NCI-H187 (cell line): ENCODE results near the gene OR52N1.

Source experiments
- DNase-seq, 2 experiments: peaks; one replicate each; lab custom pipeline; 2025; lab: John Stamatoyannopoulos, UW

The OR52N1 gene

DNA sequence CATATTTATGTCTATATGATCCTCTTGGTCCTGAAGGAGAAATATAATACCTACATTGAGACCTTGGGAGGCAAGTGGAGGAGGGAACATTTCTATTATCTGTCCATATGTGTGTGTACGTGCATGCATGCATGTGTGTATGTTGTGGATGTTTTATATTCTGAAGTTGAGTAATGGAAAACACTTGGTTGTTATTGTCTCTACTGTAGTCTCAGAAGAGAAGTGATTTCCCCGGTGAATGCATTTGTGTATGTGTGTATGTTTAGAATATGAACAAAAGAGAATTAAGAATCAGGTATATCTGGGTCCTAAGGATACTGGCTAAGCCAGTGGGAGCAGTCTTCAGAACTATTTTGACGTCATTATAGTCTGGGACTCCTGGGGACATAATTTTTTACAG is at the start of gene OR52N1:
TSS of gene OR52N1 (minus strand) at position 101 of the 400 bp plus-strand sequence. CDS start 2,449 bp downstream, outside the sequence.
- DNase-seq, result no peak

DNA sequence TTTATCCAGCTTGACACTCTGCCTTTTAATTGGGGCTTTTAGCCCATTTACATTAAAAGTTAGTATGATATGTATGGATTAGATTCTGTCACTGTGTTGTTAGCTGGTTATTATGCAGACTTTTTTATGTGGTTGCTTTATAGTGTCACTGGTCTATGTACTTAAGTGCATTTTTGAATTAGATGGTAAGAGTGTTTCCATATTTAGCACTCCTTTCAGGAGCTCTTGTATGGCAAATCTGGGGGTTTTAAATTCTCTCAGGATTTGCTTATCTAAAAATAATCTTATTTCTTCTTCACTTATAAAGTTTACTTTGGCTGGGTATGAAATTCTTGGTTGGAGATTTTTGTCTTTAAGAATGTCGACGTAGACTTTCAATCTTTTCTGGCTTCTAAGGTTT is 46.6 kb upstream of the OR52N1 start:
- no peak for DNase-seq

DNA sequence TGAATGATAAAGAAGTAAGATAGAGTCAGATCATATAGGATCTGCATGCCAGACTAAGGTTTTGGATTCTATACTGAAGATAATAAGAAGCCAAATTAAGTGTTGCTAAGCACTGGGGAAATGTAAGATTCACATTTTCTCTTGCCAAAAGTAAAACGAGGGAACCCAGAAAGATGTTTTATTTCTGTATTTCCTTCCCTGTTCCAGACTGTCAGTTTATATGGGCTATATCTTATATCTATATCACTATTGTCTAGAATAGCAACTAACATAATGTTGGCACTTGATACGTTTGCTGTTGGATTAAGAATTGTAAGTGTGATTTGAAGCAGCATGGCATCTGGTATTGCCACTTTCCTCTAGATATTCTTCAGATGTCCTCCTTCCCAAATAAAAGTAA is 42.4 kb upstream of the OR52N1 start:
- no peak for DNase-seq

GRCh38 chr11:5831196-5831829 is 40.2 kb upstream of the OR52N1 start:
- no peak for DNase-seq

DNA sequence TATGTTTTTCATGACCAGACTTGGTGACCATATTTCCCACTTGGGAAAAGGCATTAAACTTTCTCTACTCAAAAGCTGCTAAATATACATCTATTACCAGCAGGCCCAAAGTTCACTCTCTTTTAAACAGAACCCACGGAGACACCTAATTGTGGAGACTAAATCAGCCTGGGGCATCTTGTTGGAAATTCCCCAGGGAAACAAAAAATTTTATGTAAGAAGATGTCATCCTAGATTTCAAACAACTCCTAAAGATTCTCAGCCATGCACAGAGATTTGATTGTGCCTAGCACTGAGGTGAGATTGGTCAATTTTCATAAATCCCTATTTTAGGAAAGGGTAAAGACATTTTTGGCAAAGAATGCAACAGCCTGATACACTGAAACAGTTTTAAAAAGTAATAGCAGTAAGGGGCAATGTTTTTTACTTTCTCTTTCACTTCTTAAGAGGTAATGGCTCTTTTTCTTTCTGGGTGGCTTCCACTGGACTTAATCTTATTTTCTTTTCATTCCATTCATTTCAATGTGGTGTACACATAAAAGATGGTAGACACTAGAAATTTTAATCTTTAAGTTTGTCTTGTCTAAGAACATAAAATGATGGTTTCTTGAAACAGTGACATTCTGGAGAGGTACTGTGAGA is 27.3 kb upstream of the OR52N1 start:
- DNase-seq, result no peak

DNA sequence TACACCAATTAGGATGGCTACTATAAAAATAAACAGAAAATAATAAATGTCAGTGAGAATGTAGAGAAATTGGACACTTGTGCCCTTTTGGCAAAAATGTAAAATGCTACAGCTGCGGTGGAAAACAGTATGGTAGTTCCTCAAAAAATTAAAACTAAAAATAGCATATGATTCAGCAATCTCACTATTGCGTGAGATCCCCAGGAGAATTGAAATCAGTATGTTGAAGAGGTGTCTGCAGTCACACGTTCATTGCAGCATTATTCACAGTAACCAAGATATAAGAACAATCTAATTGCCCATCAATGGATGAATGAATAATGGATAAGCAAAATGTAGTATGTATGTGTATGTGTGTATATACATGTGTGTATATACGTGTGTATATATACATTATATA is 24.5 kb upstream of the OR52N1 start:
- no peak for DNase-seq

DNA sequence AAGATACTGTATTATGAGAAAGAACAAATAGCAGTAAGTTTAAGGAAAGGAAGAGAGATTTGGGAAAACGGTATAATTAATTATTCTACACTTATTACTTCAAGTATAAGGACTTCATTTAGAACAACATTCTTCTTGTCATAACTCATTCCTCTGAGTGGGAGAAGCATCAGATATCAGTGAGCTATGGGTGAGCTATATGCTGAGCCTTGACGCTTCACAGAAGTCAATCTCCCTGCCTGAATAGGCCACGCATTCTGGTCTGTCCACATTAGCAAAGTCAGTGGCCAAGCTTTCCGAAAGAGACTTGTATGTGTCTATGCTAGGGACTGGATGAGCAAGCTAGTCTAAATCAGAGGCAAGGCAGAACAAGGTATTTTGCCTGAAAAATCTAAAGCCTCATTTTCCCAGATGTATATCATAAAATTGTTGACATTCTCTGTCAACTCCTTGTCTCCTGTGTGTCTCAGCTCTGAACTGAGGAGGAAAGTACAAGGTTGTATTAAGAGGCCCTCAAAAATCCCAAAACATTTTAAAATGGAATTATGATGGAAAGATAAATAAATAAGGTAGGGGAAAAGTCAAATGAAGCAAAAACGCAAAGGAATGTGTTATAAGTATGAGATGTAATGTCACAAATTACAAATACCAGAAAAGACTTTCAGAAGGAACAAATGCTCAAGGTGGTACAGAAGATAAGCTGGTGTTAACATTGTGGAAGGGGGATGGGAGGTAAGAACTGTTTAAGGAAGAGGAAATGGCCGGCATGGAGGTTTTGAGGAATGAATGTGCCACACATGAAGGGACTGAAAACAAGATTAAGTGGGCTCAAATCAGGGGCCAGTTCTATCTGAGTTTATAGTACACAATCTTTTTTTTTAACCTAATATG is 19.1 kb upstream of the OR52N1 start:
- no peak for DNase-seq

GRCh38 chr11:5809122-5809519 is 18.1 kb upstream of the OR52N1 start:
- DNase-seq, result no peak

- peak; percentile 6 to 10 for DNase-seq
These were observed 17.5 kb upstream of the OR52N1 start, which contains the start of gene OR52N2 for GRCh38 chr11:5808500-5809121. OR52N2 (plus strand) TSS chr11:5808924; CDS start chr11:5820336, 11,412 bp downstream.

GRCh38 chr11:5807580-5807979 is 16.5 kb upstream of the OR52N1 start:
- no peak for DNase-seq

GRCh38 chr11:5803982-5804381 is 12.9 kb upstream of the OR52N1 start:
- DNase-seq, result no peak

GRCh38 chr11:5796541-5796940 is 5.5 kb upstream of the OR52N1 start:
- no peak for DNase-seq

GRCh38 chr11:5783255-5783654 is 7.8 kb downstream of the OR52N1 start, which contains the start of gene OR52N5:
OR52N5 (minus strand) TSS chr11:5783355; CDS start chr11:5778634, 4,721 bp downstream.
- DNase-seq, result no peak

GRCh38 chr11:5767056-5767455 is 24.0 kb downstream of the OR52N1 start:
- DNase-seq, result no peak

DNA sequence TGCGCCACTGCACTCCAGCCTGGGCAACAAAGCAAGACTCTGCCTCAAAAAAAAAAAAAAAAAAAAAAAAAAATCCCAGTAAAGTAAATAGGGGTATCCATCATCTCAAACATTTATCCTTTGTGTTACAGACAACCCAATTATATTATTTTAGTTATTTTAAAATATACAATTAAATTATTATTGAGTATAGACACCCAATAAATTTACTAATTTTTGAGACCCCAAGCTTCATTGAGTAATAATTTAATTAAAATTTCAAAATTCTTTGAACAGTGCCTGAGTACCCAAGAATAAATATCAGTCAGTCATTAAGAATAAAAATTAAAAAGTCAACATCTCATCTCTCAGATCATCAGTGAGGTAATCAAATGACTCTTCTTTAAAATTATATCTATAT is 37.1 kb downstream of the OR52N1 start, which contains the start of gene OR52N4:
TSS of gene OR52N4 (plus strand) at position 301 of the 400 bp plus-strand sequence. CDS start 498 bp downstream, outside the sequence.
- no peak for DNase-seq

DNA sequence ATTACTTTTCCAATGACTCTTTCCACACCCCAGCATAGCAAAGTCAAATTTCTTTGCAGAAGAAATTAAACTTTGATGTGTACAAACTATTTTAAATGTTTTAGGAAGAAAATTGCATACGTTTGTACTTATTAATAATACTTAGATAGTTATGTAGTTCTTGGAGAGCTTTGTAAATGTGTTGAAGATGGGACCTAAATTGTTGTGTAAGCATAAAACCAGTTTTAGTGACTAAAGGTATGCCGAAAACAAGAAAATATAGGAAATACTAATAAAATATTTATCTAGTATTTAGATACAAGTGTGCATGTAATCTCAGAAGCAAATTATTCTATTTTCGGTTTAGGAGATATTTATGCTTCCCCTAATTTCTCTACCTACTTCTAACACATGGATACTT is 41.2 kb downstream of the OR52N1 start:
- DNase-seq, result no peak

GRCh38 chr11:5746614-5747013 is 44.5 kb downstream of the OR52N1 start:
- no peak for DNase-seq

DNA sequence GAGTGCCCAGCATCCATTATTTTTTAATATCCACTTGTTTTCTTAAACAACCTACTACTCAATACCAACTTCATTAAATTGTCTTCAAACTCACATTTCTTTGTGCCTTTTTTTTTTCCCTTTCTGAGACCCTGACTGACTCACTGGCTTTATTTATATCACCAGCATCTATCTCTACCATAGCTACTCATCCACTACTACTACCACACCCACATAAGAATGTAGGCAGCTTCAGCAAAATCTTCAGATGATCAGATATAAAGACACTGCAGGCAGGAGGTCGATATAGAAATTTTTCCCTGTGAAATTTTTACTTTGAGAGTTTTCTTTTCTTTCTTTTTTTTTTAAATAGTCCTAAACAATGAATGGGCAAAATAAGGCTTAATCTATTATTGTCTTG is 52.6 kb downstream of the OR52N1 start:
- no peak for DNase-seq

- no peak for DNase-seq
These were observed 53.2 kb downstream of the OR52N1 start for GRCh38 chr11:5737670-5738392.

- DNase-seq, result no peak
These were observed 54.0 kb downstream of the OR52N1 start for GRCh38 chr11:5737091-5737490.
